HG02981 (cell line): Measurements from ENCODE around the gene CD177.
"Not testable (repeated sequence)": the region's sequence is repeated elsewhere in the genome, so short reads cannot be mapped to it uniquely, and the experiment has no call there.

Experiments
- ATAC-seq: cut with Tn5 transposase; IDR thresholded peaks from one replicate; pipeline ENCODE4 v1.9.1; 2021; ENCODE audit warnings: mild to moderate bottlenecking, moderate library complexity; ENCODE audit not compliant: unreplicated experiment

The CD177 gene

DNA sequence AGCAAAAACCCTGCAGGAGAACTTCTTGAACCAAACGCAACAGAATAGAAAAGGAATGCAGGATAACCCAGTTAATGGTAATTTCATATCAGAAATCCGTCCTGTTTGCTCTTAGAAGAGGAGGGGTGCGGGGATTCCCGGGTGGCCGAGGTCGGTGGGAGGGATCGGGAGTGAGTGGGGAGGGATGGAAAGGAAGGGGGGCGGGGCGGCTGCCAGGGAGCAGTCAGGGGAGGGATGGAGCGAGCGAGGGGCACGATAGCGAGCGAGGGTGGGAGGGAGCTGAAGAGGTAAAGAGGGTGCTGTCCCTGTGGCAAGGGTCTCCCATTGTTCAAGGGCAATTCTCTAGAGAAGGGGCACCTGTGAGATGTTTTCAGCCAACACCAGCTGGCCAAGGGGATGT is 26.5 kb downstream of the CD177 start:
- no peak for ATAC-seq

DNA sequence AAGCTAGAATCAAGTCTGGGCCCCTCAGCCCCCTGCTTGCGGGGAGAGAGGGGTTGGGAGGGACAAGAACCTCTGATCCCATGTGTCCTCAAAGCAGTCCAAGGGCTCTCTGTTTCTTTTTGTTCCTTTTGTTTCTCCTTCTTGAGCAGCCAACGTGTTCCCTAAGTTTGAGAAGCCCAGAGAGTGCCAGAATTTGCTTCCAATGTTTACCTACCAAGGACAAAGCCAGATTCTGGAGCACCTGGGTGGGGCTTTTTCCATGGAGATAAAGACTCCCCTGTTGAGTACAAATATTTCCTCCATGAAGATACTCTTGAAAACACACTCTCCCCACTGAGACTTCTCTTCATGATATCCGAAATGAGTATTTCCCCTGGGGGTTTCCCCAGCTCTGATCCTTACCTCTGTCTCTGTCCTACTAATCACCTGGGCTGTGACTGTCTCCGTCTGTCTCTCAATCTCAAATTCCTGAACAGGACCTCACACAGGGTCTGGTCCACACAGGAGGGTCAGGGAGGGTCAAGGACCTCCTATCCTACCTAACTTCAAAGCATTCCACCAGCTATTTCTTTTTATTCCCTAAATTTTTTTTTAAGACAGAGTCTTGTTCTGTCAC is 27.4 kb downstream of the CD177 start:
- ATAC-seq = no peak

DNA sequence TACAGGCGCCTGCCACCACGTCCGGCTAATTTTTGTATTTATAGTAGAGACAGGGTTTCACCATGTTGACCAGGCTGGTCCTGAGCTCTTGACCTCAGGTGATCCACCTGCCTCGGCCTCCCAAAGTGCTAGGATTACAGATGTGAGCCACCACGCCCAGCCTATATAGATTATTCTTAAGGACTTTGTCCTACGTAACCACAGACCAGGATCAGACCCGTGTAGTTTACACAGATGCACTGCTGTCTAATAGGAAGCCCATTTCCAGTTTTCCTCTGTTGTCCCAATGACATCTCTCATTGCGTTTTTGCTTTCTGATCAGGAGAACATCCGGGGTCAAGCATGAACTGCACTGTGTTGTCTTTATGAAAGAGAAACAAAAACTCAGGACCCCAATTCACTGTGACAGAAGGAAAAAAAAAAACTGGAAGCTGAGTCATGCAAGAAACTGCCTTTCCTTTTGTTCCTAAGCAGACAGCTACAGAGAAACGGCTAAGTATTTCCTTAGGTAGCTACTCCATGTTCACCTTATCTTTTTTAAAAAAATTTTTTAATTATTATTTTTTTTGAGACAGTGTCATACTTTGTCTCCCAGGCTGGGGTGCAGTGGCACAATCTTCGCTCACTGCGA is 29.2 kb downstream of the CD177 start:
- not testable (repeated sequence) for ATAC-seq

DNA sequence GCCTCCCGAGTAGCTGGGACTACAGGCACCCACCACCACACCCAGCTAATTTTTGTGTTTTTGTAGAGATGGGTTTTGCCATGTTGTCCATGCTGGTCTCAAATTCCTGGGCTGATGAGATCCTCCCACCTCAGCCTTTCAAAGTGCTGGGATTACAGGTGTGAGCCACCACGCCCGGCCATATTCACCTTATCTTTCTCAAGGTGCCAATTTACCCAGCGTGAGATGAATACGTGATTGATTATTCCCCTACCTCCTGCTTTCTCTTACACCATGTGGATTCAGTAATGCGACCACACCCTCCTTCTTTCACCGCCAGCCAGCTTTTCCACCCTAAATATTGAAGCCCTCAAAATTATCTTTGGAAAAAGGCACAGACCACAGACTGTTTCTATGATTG is 29.8 kb downstream of the CD177 start:
- not testable (repeated sequence) for ATAC-seq

GRCh38 chr19:43383759-43384158 is 30.3 kb downstream of the CD177 start:
- not testable (repeated sequence) for ATAC-seq

GRCh38 chr19:43390903-43391551 is 37.5 kb downstream of the CD177 start:
- not testable (repeated sequence) for ATAC-seq

- ATAC-seq = not testable (repeated sequence)
Measured at GRCh38 chr19:43391552-43391935, 38.1 kb downstream of the CD177 start.

GRCh38 chr19:43393501-43393900 is 40.0 kb downstream of the CD177 start:
- not testable (repeated sequence) for ATAC-seq

- no peak for ATAC-seq
Measured at GRCh38 chr19:43395561-43395960, 42.1 kb downstream of the CD177 start.

- ATAC-seq = no peak
Measured at GRCh38 chr19:43406297-43406696, 52.8 kb downstream of the CD177 start.

- no peak for ATAC-seq
Measured at GRCh38 chr19:43407416-43408005, 54.0 kb downstream of the CD177 start.

DNA sequence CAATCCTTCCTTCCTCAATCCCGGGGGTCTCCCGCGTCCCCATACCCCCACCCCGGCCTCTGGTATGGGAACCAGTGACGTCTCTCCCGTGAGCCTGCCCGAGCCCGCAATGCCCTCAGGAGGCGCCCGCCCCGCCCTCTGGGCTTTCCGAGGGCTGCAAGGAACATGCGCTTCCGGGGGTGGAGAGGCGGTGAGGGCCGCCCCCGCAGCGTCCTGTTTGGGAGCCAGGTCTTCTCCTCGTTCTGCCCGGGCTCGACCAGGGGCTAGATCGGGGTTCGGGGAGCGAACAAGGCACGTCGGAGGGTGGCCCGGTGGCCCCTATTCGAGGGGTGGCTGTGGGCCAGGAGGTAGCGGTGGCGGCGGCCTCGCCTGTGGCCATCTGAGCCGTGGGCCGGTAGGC is 54.6 kb downstream of the CD177 start:
- no peak for ATAC-seq

- ATAC-seq = no peak
Measured at GRCh38 chr19:43409415-43409814, 55.9 kb downstream of the CD177 start.

DNA sequence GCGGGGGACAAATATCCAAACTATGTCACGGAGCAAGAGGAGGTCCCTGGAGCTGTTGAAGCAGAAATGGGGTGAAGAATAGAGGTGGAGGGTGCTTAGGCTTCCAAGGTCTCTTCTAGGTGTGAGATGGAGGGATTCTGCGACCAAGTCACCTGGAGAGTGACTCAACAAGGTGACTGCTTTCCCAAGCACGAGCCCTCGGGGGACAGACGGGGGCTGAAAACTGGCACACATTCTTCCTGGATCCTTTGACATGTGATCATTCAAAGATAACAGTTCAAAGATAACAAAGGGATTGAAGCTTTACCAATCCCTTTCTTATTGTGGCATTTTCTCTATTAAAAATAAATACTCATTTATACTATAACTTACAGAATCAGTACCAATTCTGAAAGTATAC is 59.0 kb downstream of the CD177 start:
- no peak for ATAC-seq
